Right cardiac atrium (tissue), 5 donors: ENCODE data around the gene FAM234A. TPM values are rescaled to one million over a fixed set of nuclear protein-coding genes. Genes with fewer than 3 reads are reported as not detected.

Experiments used
- ATAC-seq, 2 donors: fragments of 200-7000 bp; cut with Tn5 transposase; one replicate each; pipeline versions ENCODE4 v1.8.0 to v1.9.1; 2020; ENCODE audit warnings: moderate library complexity in 2 of 2, mild to moderate bottlenecking in 1 of 2
- DNase-seq, 3 donors: peaks; one replicate each; pipeline ENCODE4 v3.0.0-alpha.2; 2020
- H3K27ac ChIP-seq: one replicate; pipeline ENCODE4 v1.5.1; 2013; ENCODE audit warnings: mild to moderate bottlenecking, low read length, control low read depth, moderate library complexity
- H3K27me3 ChIP-seq: one replicate; pipeline ENCODE4 v1.6.1; 2013; ENCODE audit not compliant: control insufficient read depth, insufficient read depth
- H3K4me1 ChIP-seq: one replicate; pipeline ENCODE4 v1.6.1; 2013; ENCODE audit warnings: low read length; ENCODE audit not compliant: control insufficient read depth, insufficient read depth
- H3K4me3 ChIP-seq: one replicate; pipeline ENCODE4 v1.5.1; 2013; ENCODE audit warnings: low read length, control low read depth
- H3K9me3 ChIP-seq: one replicate; pipeline ENCODE4 v1.6.1; 2013; ENCODE audit warnings: low read length; ENCODE audit not compliant: control insufficient read depth
- WGBS: extraction: QIAGEN DNeasy Blood & Tissue Kit; methylation state at CpG from one replicate; pipeline ENCODE4 v1.1.7; 2013; 5-methylcytosine and 5-hydroxymethylcytosine counted together
- intact Hi-C, 4 donors: fragments of 100-400 bp; cut with DNase I; formaldehyde crosslinking; loops; one replicate each; pipeline versions ENCODE4 v1.11.0 to v1.14.0; 2022 to 2023
- polyA plus RNA-seq: library from polyadenylated mRNA; stranded (reverse); fragments of 200-250 nt; gene quantifications from one replicate; pipeline ENCODE4 v1.2.3, GENCODE V29; 2013
- total RNA-seq, 4 donors: library from RNA; stranded (reverse); fragmentation: NEBNext Ultra II Directional; extraction: Animal tissue kit (Norgen Biotek cat#: 25700); gene quantifications; one replicate each; pipeline ENCODE4 v1.2.1, GENCODE V29; 2021
- donor health status: healthy with polysubstance abuse.
- donor health status: DM: no; HTN: yes; CAD: no.
- donor health status: DM: no; HTN: no; CAD: no.
- donor health status: DM: no; HTN: yes; CAD: no; lungs with severe emphysema.
- donor health status: DM: yes; HTN: yes; CAD: no.

The FAM234A gene
- total and polyA plus RNA-seq, 5 donors: 131 to 171 (median 143) TPM

GRCh38 chr16:306911-307370 is 72.3 kb downstream of the FAM234A start:
- Histone ChIP-seq H3K27ac (no peak overlapping the region), H3K27me3 (no peaks in the 10 kb centered on the region), H3K4me1 (no peaks in the 10 kb centered on the region), H3K4me3 (no peak overlapping the region), H3K9me3 (no peaks in the 10 kb centered on the region)
- DNase-seq: peak in 1 of 3 donors; percentile 35
- intact Hi-C loops: no loop called here
- 89% methylated on average over 17 of the region's 17 CpGs for WGBS
- ATAC-seq: no peak

- 89% methylated on average over 21 of the region's 21 CpGs for WGBS
- intact Hi-C loops: no loop called here
- no peak for ATAC-seq
- peak in 1 of 3 donors; percentile 21 for DNase-seq
- no peaks in the 10 kb centered on the region for H3K9me3 ChIP-seq
- no peaks in the 10 kb centered on the region for H3K4me1 ChIP-seq
- no peak overlapping the region for H3K27ac ChIP-seq
- no peaks in the 10 kb centered on the region for H3K27me3 ChIP-seq
- no peak overlapping the region for H3K4me3 ChIP-seq
These were observed 73.2 kb downstream of the FAM234A start for GRCh38 chr16:307691-308312.

GRCh38 chr16:309476-309875 is 74.9 kb downstream of the FAM234A start:
- intact Hi-C loops: no loop called here
- Histone ChIP-seq H3K4me1 (no peaks in the 10 kb centered on the region), H3K4me3 (no peak overlapping the region), H3K27ac (no peak overlapping the region), H3K9me3 (no peaks in the 10 kb centered on the region), H3K27me3 (no peaks in the 10 kb centered on the region)
- ATAC-seq (no peak), DNase-seq (peak in 1 of 3 donors; percentile 35)
- 86% methylated on average over 7 of the region's 7 CpGs for WGBS

- no peak for ATAC-seq
- 97% methylated on average over 15 of the region's 15 CpGs for WGBS
- Histone ChIP-seq H3K4me3 (no peak overlapping the region), H3K27me3 (no peaks in the 10 kb centered on the region), H3K27ac (no peak overlapping the region), H3K9me3 (no peaks in the 10 kb centered on the region), H3K4me1 (no peaks in the 10 kb centered on the region)
- intact Hi-C loops: no loop called here
- DNase-seq: peak in 1 of 3 donors; percentile 16
These were observed 77.1 kb downstream of the FAM234A start for GRCh38 chr16:311725-312124.

GRCh38 chr16:314351-314750 is 79.7 kb downstream of the FAM234A start:
- intact Hi-C loops: no loop called here
- Histone ChIP-seq H3K4me1 (no peaks in the 10 kb centered on the region), H3K9me3 (no peaks in the 10 kb centered on the region), H3K27me3 (no peaks in the 10 kb centered on the region), H3K27ac (no peak overlapping the region), H3K4me3 (no peak overlapping the region)
- DNase-seq: peak in 1 of 3 donors; percentile 12
- WGBS: 92% methylated on average over 16 of the region's 16 CpGs
- no peak for ATAC-seq

GRCh38 chr16:314795-315299 is 80.2 kb downstream of the FAM234A start:
- no peak for ATAC-seq
- peak in 1 of 3 donors; percentile 6 for DNase-seq
- intact Hi-C loops: no loop called here
- H3K27ac ChIP-seq: no peak overlapping the region
- no peaks in the 10 kb centered on the region for H3K9me3 ChIP-seq
- 74% methylated on average over 14 of the region's 14 CpGs for WGBS
- no peaks in the 10 kb centered on the region for H3K27me3 ChIP-seq
- no peaks in the 10 kb centered on the region for H3K4me1 ChIP-seq
- H3K4me3 ChIP-seq: no peak overlapping the region

Other genes with a start within 250 kb of the FAM234A start
- 10 to 100 TPM in 3 of 4 donors, 1 to 10 TPM in 1; 9.8 to 13.4 (median 11.6) TPM for gene POLR3K, start 181.2 kb upstream of the FAM234A start, total RNA-seq
- gene POLR3K, start 181.2 kb upstream of the FAM234A start, polyA plus RNA-seq: 11.2 TPM
- 10 to 100 TPM; 54.8 to 71.4 (median 62.3) TPM for gene SNRNP25, start 181.0 kb upstream of the FAM234A start, total RNA-seq
- 108 TPM for gene SNRNP25, start 181.0 kb upstream of the FAM234A start, polyA plus RNA-seq
- 10 to 100 TPM; 20.4 to 26.7 (median 24.2) TPM for gene RHBDF1, start 162.2 kb upstream of the FAM234A start, total RNA-seq
- gene RHBDF1, start 162.2 kb upstream of the FAM234A start, polyA plus RNA-seq: 29.6 TPM
- gene MPG, start 156.6 kb upstream of the FAM234A start, total RNA-seq: 10 to 100 TPM; 31.8 to 39.3 (median 37.9) TPM
- 56.8 TPM for gene MPG, start 156.6 kb upstream of the FAM234A start, polyA plus RNA-seq
- 10 to 100 TPM; 19.9 to 25.6 (median 22.7) TPM for gene NPRL3, start 96.1 kb upstream of the FAM234A start, total RNA-seq
- 17.9 TPM for gene NPRL3, start 96.1 kb upstream of the FAM234A start, polyA plus RNA-seq
- not detected for gene HBZ, start 82.2 kb upstream of the FAM234A start, total RNA-seq
- not detected for gene HBZ, start 82.2 kb upstream of the FAM234A start, polyA plus RNA-seq
- gene HBM, start 68.8 kb upstream of the FAM234A start, total RNA-seq: not detected
- not detected for gene HBM, start 68.8 kb upstream of the FAM234A start, polyA plus RNA-seq
- 100 to 1,000 TPM in 1 of 4 donors, 10 to 100 TPM in 3; 38.4 to 111 (median 51.4) TPM for gene HBA2, start 61.9 kb upstream of the FAM234A start, total RNA-seq
- 5.2 TPM for gene HBA2, start 61.9 kb upstream of the FAM234A start, polyA plus RNA-seq
- 100 to 1,000 TPM in 1 of 4 donors, 10 to 100 TPM in 3; 38.3 to 130 (median 70.9) TPM for gene HBA1, start 58.1 kb upstream of the FAM234A start, total RNA-seq
- gene HBA1, start 58.1 kb upstream of the FAM234A start, polyA plus RNA-seq: 4.8 TPM
- gene HBQ1, start 54.4 kb upstream of the FAM234A start, total RNA-seq: not detected
- not detected for gene HBQ1, start 54.4 kb upstream of the FAM234A start, polyA plus RNA-seq
- gene LUC7L, start 5.4 kb upstream of the FAM234A start, total RNA-seq: 10 to 100 TPM; 28.1 to 32.0 (median 30.2) TPM
- gene LUC7L, start 5.4 kb upstream of the FAM234A start, polyA plus RNA-seq: 32.1 TPM
- 10 to 100 TPM; 11.6 to 23.8 (median 17.6) TPM for gene RGS11, start 41.1 kb downstream of the FAM234A start, total RNA-seq
- 15.5 TPM for gene RGS11, start 41.1 kb downstream of the FAM234A start, polyA plus RNA-seq
- 10 to 100 TPM in 1 of 4 donors, 1 to 10 TPM in 3; 3.5 to 11.3 (median 4.9) TPM for gene ARHGDIG, start 45.8 kb downstream of the FAM234A start, total RNA-seq
- gene ARHGDIG, start 45.8 kb downstream of the FAM234A start, polyA plus RNA-seq: 7.7 TPM
- gene PDIA2, start 48.3 kb downstream of the FAM234A start, total RNA-seq: 10 to 100 TPM in 1 of 4 donors, 1 to 10 TPM in 3; 2.1 to 10.0 (median 2.3) TPM
- 0.91 TPM for gene PDIA2, start 48.3 kb downstream of the FAM234A start, polyA plus RNA-seq
- 10 to 100 TPM in 3 of 4 donors, 1 to 10 TPM in 1; 8.4 to 12.2 (median 10.6) TPM for gene AXIN1, start 117.9 kb downstream of the FAM234A start, total RNA-seq
- gene AXIN1, start 117.9 kb downstream of the FAM234A start, polyA plus RNA-seq: 10.2 TPM
- 10 to 100 TPM; 63.9 to 74.9 (median 69.3) TPM for gene MRPL28, start 135.7 kb downstream of the FAM234A start, total RNA-seq
- gene MRPL28, start 135.7 kb downstream of the FAM234A start, polyA plus RNA-seq: 130 TPM
- gene PGAP6, start 147.2 kb downstream of the FAM234A start, total RNA-seq: 10 to 100 TPM; 28.0 to 39.5 (median 34.8) TPM
- gene PGAP6, start 147.2 kb downstream of the FAM234A start, polyA plus RNA-seq: 33.2 TPM
- 10 to 100 TPM; 49.7 to 86.4 (median 66.0) TPM for gene NME4, start 162.4 kb downstream of the FAM234A start, total RNA-seq
- gene NME4, start 162.4 kb downstream of the FAM234A start, polyA plus RNA-seq: 73.1 TPM
- 10 to 100 TPM in 3 of 4 donors, 1 to 10 TPM in 1; 8.6 to 14.6 (median 13.3) TPM for gene DECR2, start 167.1 kb downstream of the FAM234A start, total RNA-seq
- gene DECR2, start 167.1 kb downstream of the FAM234A start, polyA plus RNA-seq: 14.3 TPM
- gene RAB11FIP3, start 190.8 kb downstream of the FAM234A start, total RNA-seq: 10 to 100 TPM; 32.2 to 44.6 (median 38.4) TPM
- 25.1 TPM for gene RAB11FIP3, start 190.8 kb downstream of the FAM234A start, polyA plus RNA-seq